Measurements from ENCODE around the gene CD33. TPM values are rescaled to one million over a fixed set of nuclear protein-coding genes. Genes with fewer than 3 reads are reported as not detected.

The CD33 gene
- total RNA-seq, 1 donor from 2014 or later, result not detected

DNA sequence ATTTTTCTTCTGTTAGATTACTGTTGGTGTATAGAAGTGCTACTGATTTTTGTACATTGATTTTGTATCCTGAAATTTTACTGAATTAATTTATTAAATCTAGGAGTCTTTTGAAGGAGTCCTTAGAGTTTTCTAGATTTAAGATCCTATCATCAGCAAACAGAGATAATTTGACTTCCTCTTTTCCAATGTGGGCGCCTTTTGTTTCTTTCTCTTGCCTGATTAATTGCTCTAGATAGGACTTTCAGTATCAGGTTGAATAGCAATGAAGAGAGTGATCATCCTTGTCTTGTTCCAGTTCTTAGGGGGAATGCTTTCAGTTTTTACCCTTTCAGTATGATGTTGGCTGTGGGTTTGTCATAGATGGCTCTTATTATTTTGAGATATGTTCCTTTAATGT lies 5.6 kb upstream of the CD33 start:
- no peak overlapping the region for H3K4me3 Mint-ChIP-seq (ENCODE audit: unreplicated experiment)
- no peaks in the 10 kb centered on the region for H3K4me1 Mint-ChIP-seq (ENCODE audit: low read depth, unreplicated experiment)
- peaks cover 13% of the 10 kb centered on the region for H3K36me3 Mint-ChIP-seq (ENCODE audit: unreplicated experiment)
- no peak for DNase-seq
- TF ChIP-seq, protein P1, sequence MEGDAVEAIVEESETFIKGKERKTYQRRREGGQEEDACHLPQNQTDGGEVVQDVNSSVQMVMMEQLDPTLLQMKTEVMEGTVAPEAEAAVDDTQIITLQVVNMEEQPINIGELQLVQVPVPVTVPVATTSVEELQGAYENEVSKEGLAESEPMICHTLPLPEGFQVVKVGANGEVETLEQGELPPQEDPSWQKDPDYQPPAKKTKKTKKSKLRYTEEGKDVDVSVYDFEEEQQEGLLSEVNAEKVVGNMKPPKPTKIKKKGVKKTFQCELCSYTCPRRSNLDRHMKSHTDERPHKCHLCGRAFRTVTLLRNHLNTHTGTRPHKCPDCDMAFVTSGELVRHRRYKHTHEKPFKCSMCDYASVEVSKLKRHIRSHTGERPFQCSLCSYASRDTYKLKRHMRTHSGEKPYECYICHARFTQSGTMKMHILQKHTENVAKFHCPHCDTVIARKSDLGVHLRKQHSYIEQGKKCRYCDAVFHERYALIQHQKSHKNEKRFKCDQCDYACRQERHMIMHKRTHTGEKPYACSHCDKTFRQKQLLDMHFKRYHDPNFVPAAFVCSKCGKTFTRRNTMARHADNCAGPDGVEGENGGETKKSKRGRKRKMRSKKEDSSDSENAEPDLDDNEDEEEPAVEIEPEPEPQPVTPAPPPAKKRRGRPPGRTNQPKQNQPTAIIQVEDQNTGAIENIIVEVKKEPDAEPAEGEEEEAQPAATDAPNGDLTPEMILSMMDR (IDR thresholded peaks at IDR 0.05; ENCODE audit: partially characterized antibody, unreplicated experiment), result no peak
- H3K27me3 Mint-ChIP-seq (ENCODE audit: unreplicated experiment), result peaks cover 2% of the 10 kb centered on the region
- H3K9me3 Mint-ChIP-seq (ENCODE audit: unreplicated experiment), result no peaks in the 10 kb centered on the region
- no peak overlapping the region for H3K27ac Mint-ChIP-seq (ENCODE audit: unreplicated experiment)

DNA sequence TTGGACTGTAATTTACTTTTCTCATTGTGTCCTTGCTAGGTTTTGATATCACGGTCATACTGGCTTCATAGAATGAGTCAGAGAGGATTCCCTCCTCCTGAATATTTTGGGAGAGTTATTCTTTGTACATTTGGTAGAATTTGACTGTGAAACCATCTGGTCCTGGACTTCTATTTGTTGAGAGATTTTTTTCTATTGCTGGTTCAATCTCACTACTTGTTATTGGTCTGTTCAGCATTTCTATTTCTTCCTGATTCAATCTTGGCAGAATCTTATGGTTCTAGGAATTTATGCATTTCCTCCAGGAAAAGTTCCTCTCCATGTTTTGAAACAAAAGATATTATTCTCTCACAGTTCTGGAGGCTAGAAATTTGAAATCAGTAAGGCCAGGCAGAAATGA lies 4.9 kb upstream of the CD33 start:
- no peak for DNase-seq

DNA sequence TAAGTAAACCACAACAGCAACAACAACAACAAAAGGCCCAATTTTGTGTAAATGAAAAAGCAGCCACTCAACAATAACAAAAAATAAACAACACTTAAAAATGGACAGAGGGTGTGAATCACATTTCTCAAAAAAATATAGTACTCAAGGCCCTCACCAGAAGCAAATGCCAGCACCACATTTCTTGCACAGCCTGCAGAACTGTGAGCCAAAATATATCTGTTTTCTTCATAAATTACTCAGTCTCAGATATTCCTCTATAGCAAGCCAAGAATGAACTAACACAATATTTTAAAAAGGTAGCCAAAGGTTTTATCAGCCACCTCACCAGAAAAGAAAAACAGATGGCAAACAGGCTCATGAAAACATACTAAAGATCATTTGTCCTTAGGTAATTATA lies 3.9 kb upstream of the CD33 start:
- TF ChIP-seq, protein P1 (IDR thresholded peaks at IDR 0.05; ENCODE audit: partially characterized antibody, unreplicated experiment), result no peak
- peaks cover 2% of the 10 kb centered on the region for H3K27me3 Mint-ChIP-seq (ENCODE audit: unreplicated experiment)
- H3K4me3 Mint-ChIP-seq (ENCODE audit: unreplicated experiment), result no peak overlapping the region
- no peak overlapping the region for H3K27ac Mint-ChIP-seq (ENCODE audit: unreplicated experiment)
- DNase-seq, result no peak
- no peaks in the 10 kb centered on the region for H3K9me3 Mint-ChIP-seq (ENCODE audit: unreplicated experiment)
- no peaks in the 10 kb centered on the region for H3K4me1 Mint-ChIP-seq (ENCODE audit: low read depth, unreplicated experiment)
- H3K36me3 Mint-ChIP-seq (ENCODE audit: unreplicated experiment), result peaks cover 8% of the 10 kb centered on the region

More for the DNA sequence above, 4.9 kb upstream of the CD33 start:
- H3K27me3 Mint-ChIP-seq (ENCODE audit: unreplicated experiment), result peaks cover 2% of the 10 kb centered on the region
- no peaks in the 10 kb centered on the region for H3K9me3 Mint-ChIP-seq (ENCODE audit: unreplicated experiment)
- no peaks in the 10 kb centered on the region for H3K4me1 Mint-ChIP-seq (ENCODE audit: low read depth, unreplicated experiment)
- peaks cover 13% of the 10 kb centered on the region for H3K36me3 Mint-ChIP-seq (ENCODE audit: unreplicated experiment)
- TF ChIP-seq, protein P1 (IDR thresholded peaks at IDR 0.05; ENCODE audit: partially characterized antibody, unreplicated experiment), result no peak
- H3K4me3 Mint-ChIP-seq (ENCODE audit: unreplicated experiment), result no peak overlapping the region
- H3K27ac Mint-ChIP-seq (ENCODE audit: unreplicated experiment), result no peak overlapping the region

DNA sequence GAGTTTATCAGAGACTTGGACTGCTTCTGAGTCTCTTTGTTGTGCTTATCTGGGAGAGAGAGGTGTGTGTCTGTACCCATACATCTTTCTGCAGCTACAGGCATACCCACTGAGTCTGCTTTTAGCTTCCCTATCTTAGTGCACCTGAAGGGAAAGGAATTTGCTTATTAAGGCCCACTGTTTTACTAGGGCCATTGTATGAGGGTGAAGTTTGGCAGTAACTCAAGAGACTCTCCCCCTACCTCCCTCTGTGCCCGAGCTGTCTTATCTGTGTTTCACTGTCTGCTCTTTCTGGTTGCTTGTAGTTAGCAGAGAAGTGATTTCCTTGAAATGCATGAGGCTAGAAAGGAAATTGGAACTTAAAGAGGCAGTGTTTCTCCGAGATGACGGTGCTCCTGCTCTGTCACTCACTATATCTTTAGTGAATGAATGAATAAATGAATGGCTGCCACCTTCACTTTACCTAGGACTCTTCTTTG lies 678 bp upstream of the CD33 start:
- Mint-ChIP-seq H3K27me3 (ENCODE audit: unreplicated experiment) (no peaks in the 10 kb centered on the region), H3K4me1 (ENCODE audit: low read depth, unreplicated experiment) (no peaks in the 10 kb centered on the region), H3K27ac (ENCODE audit: unreplicated experiment) (no peak overlapping the region), H3K9me3 (ENCODE audit: unreplicated experiment) (no peaks in the 10 kb centered on the region), H3K4me3 (ENCODE audit: unreplicated experiment) (no peak overlapping the region), H3K36me3 (ENCODE audit: unreplicated experiment) (no peaks in the 10 kb centered on the region)
- TF ChIP-seq, protein P1 (IDR thresholded peaks at IDR 0.05; ENCODE audit: partially characterized antibody, unreplicated experiment), result no peak
- no peak for DNase-seq

DNA sequence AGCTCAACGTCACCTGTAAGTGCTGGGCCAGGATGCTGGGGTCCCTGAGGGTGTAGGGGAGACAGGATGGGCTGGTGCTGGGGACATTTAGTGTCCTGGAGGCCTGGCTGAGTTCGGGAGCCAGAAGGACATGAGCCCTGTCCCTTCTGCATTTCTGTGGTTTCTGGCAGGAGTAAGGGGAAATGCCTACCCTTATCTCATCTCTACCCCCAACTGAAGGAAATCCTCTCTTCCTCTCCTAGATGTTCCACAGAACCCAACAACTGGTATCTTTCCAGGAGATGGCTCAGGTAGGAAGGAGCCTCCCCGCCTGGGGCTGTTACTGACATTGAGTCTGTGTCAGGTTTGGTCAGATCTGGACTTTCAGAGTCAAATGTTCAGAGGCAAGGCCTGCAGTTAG lies 1.2 kb downstream of the CD33 start:
- Mint-ChIP-seq H3K4me1 (ENCODE audit: low read depth, unreplicated experiment) (no peaks in the 10 kb centered on the region), H3K27me3 (ENCODE audit: unreplicated experiment) (no peaks in the 10 kb centered on the region), H3K27ac (ENCODE audit: unreplicated experiment) (no peak overlapping the region), H3K4me3 (ENCODE audit: unreplicated experiment) (no peak overlapping the region), H3K36me3 (ENCODE audit: unreplicated experiment) (no peaks in the 10 kb centered on the region), H3K9me3 (ENCODE audit: unreplicated experiment) (no peaks in the 10 kb centered on the region)
- no peak for DNase-seq
- TF ChIP-seq, protein P1 (IDR thresholded peaks at IDR 0.05; ENCODE audit: partially characterized antibody, unreplicated experiment), result no peak

Data from glutamatergic neuron (in vitro differentiated cells).